ENCODE measurements around the gene NELFA.

DNA sequence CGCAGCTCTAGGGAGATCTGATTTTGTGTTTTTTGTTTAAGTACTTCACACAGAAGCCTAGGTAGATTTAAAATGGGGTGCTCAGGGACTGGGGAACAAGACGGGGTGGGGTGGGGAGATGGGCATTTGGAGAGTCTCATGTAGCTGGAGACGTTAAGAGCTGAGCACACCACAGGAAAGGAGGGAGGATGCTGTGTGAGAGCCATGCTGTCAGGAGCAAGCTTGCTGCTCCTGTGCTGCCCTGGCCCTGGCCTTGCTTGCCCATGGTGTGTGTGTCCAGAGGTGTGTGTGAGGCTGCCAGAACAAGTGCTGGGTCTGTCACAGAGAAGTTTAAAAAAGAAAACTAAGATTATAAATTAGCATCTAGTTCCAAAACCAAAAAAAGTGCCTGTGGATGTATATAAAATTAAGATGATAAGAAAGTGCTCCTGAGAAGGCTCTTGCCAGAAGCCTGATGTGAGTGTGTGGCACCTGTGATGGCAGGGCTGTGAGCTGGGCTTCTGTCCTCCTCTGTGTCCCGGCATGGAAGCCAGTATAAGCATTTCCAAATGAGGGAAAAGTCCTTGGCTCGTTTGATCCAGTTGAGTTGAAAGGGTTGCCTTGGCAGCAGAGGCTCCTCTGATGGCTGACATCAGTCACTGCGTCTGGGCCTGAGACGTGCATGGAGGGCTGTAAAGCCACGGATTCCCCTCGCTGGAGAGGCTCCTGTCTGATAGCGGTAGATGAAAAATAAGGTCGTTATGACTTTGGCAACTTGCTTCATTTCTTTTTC lies 63.5 kb downstream of the NELFA start:
- TF ChIP-seq YY1 (IDR thresholded peaks at IDR 0.05; ENCODE audit: insufficient read depth, insufficient read length) (no peak), ZNF274 (IDR thresholded peaks at IDR 0.05; ENCODE audit: low read depth, low read length) (no peak)
